ENCODE data around the gene NIPSNAP2.

GRCh38 chr7:55996856-55997500 lies 32.6 kb downstream of the NIPSNAP2 start:
- TF ChIP-seq YY1 (IDR thresholded peaks at IDR 0.05; ENCODE audit: insufficient read depth, insufficient read length) (no peak), ZNF274 (IDR thresholded peaks at IDR 0.05; ENCODE audit: low read depth, low read length) (no peak), SUZ12 (IDR thresholded peaks at IDR 0.05; ENCODE audit: extremely low read depth, insufficient read depth, insufficient read length) (no peak)

Measured in NT2/D1 (cell line).